IMR-90 (cell line): ENCODE measurements around the gene HDAC3. TPM values are rescaled to one million over a fixed set of nuclear protein-coding genes. Genes with fewer than 3 reads are reported as not detected.

Experiments used
- ATAC-seq: fragments of 200-7000 bp; cut with Tn5 transposase; 2 replicates; pipeline ENCODE4 v1.9.1; 2020; ENCODE audit warnings: low read depth, mild to moderate bottlenecking, moderate library complexity
- BruUV-seq: library from RNA; stranded (reverse); fragments of 400-500 nt; replicated peaks from 2 replicates; lab custom pipeline; 2021; lab: Mats Ljungman, UMichigan
- CTCF ChIA-PET: fragments of 300-600 bp; formaldehyde crosslinking; extraction: SDS; loops from one replicate; lab custom pipeline; 2021; ENCODE audit warnings: antibody characterized with exemption; lab: Yijun Ruan, JAX
- POLR2A ChIA-PET: fragments of 300-600 bp; sonication (Branson Sonifier 250); formaldehyde crosslinking; loops from one replicate; lab custom pipeline; 2022; ENCODE audit warnings: antibody characterized with exemption; ENCODE audit not compliant: unreplicated experiment; lab: Charles Lee
- DNase-seq: peaks from one replicate; pipeline ENCODE4 v3.0.0; 2013
- H2AFZ ChIP-seq: replicated peaks from 2 replicates; pipeline ENCODE3; 2013; ENCODE audit warnings: low read length, mild to moderate bottlenecking; ENCODE audit not compliant: poor library complexity
- H2AK5ac ChIP-seq: 2 replicates; pipeline ENCODE4 v1.6.1; 2013; ENCODE audit warnings: low read depth, low read length, inconsistent platforms
- H2AK9ac ChIP-seq: replicated peaks from 2 replicates; pipeline ENCODE3; 2013; ENCODE audit warnings: mild to moderate bottlenecking, low read depth, low read length, moderate library complexity; ENCODE audit not compliant: poor library complexity
- H2BK120ac ChIP-seq: 2 replicates; pipeline ENCODE4 v1.6.1; 2013; ENCODE audit warnings: low read depth, low read length, inconsistent platforms
- H2BK15ac ChIP-seq: 3 replicates; pipeline ENCODE4 v1.6.1; 2013; ENCODE audit warnings: low read depth, low read length, inconsistent platforms
- H2BK20ac ChIP-seq: 2 replicates; pipeline ENCODE4 v1.6.1; 2013; ENCODE audit warnings: low read depth, mild to moderate bottlenecking, inconsistent platforms, low read length, moderate library complexity
- H2BK5ac ChIP-seq: 2 replicates; pipeline ENCODE4 v1.6.1; 2013; ENCODE audit warnings: mild to moderate bottlenecking, low read depth, low read length, inconsistent platforms; ENCODE audit not compliant: poor library complexity, severe bottlenecking
- H3K14ac ChIP-seq: replicated peaks from 2 replicates; pipeline ENCODE4 v1.6.1; 2013; ENCODE audit warnings: low read depth, low read length, inconsistent platforms
- H3K18ac ChIP-seq: 2 replicates; pipeline ENCODE4 v1.6.1; 2013; ENCODE audit warnings: low read depth, low read length, control low read depth
- H3K23ac ChIP-seq: 2 replicates; pipeline ENCODE4 v1.6.1; 2013; ENCODE audit warnings: low read depth, low read length, inconsistent platforms
- H3K27ac ChIP-seq: 2 replicates; pipeline ENCODE4 v1.5.1; 2013; ENCODE audit warnings: mild to moderate bottlenecking, control low read depth, low read length; ENCODE audit not compliant: insufficient read depth
- H3K27me3 ChIP-seq: 2 replicates; pipeline ENCODE4 v1.6.1; 2013; ENCODE audit warnings: low read length; ENCODE audit not compliant: control insufficient read depth, insufficient read depth
- H3K36me3 ChIP-seq: 2 replicates; pipeline ENCODE4 v1.6.1; 2013; ENCODE audit warnings: low read length, mixed read lengths; ENCODE audit not compliant: control insufficient read depth, insufficient read depth
- H3K4ac ChIP-seq: 2 replicates; pipeline ENCODE4 v1.6.1; 2013; ENCODE audit warnings: low read depth, low read length, inconsistent platforms
- H3K4me1 ChIP-seq: 2 replicates; pipeline ENCODE4 v1.6.1; 2013; ENCODE audit warnings: low read length, mixed read lengths; ENCODE audit not compliant: control insufficient read depth, insufficient read depth
- H3K4me2 ChIP-seq: 2 replicates; pipeline ENCODE4 v1.6.1; 2013; ENCODE audit warnings: low read depth, mild to moderate bottlenecking, control low read depth, low read length, moderate library complexity
- H3K4me3 ChIP-seq: 2 replicates; pipeline ENCODE4 v1.5.1; 2013; ENCODE audit warnings: low read depth, mild to moderate bottlenecking, control low read depth, low read length, moderate library complexity; ENCODE audit not compliant: insufficient read depth
- H3K56ac ChIP-seq: 2 replicates; pipeline ENCODE4 v1.6.1; 2013; ENCODE audit warnings: low read length, inconsistent platforms; ENCODE audit not compliant: insufficient read depth; ENCODE audit errors: extremely low read depth
- H3K79me1 ChIP-seq, 2 experiments: 2 replicates each; pipeline ENCODE4 v1.6.1; 2013; ENCODE audit warnings: low read length in 2 of 2, inconsistent platforms in 1 of 2, low read depth in 1 of 2
- H3K9ac ChIP-seq: 2 replicates; pipeline ENCODE4 v1.6.1; 2013; ENCODE audit warnings: low read depth, low read length, control low read depth
- H3K9me1 ChIP-seq: 2 replicates; pipeline ENCODE4 v1.6.1; 2013; ENCODE audit warnings: low read length, inconsistent platforms; ENCODE audit not compliant: insufficient read depth
- H3K9me3 ChIP-seq: 2 replicates; pipeline ENCODE4 v1.6.1; 2013; ENCODE audit warnings: low read length; ENCODE audit not compliant: control insufficient read depth, insufficient read depth
- H4K20me1 ChIP-seq: 2 replicates; pipeline ENCODE4 v1.6.1; 2013; ENCODE audit warnings: low read length, inconsistent platforms; ENCODE audit not compliant: insufficient read depth
- H4K5ac ChIP-seq: 2 replicates; pipeline ENCODE4 v1.6.1; 2013; ENCODE audit warnings: mild to moderate bottlenecking, low read depth, low read length, control low read depth
- H4K8ac ChIP-seq, 2 experiments: 2 replicates each; pipeline ENCODE4 v1.6.1; 2013; ENCODE audit warnings: low read depth in 2 of 2, low read length in 2 of 2, control low read depth in 1 of 2, inconsistent platforms in 1 of 2
- H4K91ac ChIP-seq: 2 replicates; pipeline ENCODE4 v1.6.1; 2013; ENCODE audit warnings: low read depth, low read length, inconsistent platforms; ENCODE audit not compliant: insufficient read depth
- CEBPB ChIP-seq: IDR thresholded peaks from 2 replicates; pipeline ENCODE4 v1.6.1; 2012; ENCODE audit warnings: low read depth, low read length, improper control_type of control experiment
- WGBS, 2 experiments: methylation state at CpG; one replicate each; pipeline versions ENCODE4 v1.1.5 to v1.1.7; 2013; ENCODE audit warnings: missing lambda C conversion rate in 2 of 2; ENCODE audit not compliant: insufficient read length in 1 of 2; ENCODE audit errors: extremely low coverage in 2 of 2; 5-methylcytosine and 5-hydroxymethylcytosine counted together
- dilution Hi-C: fragments of 300-500 bp; cut with HindIII; formaldehyde crosslinking; loops from one replicate; pipeline ENCODE4 v1.14.3; 2018; ENCODE audit warnings: low sequenced_read_pairs; ENCODE audit not compliant: unreplicated experiment
- in situ Hi-C: fragments of 300-500 bp; cut with MboI; formaldehyde crosslinking; loops from 3 replicates; pipeline ENCODE4 v1.14.3; 2019; ENCODE audit warnings: low sequenced_read_pairs, inconsistent platforms, mixed read lengths
- intact Hi-C: fragments of 100-400 bp; cut with micrococcal nuclease; formaldehyde crosslinking; loops from 2 replicates; pipeline ENCODE4 v1.10.0; 2022
- polyA plus RNA-seq, 3 experiments: library from polyadenylated mRNA; depleted of rRNA; stranded (reverse); fragments of >200 nt; gene quantifications; 2 replicates each; pipeline ENCODE4 v1.2.3, GENCODE V29; 2012; ENCODE audit warnings: low replicate concordance in 1 of 3
- total RNA-seq: library from RNA; depleted of rRNA; stranded (reverse); fragments of >200 nt; gene quantifications from 2 replicates; pipeline ENCODE4 v1.2.3, GENCODE V29; 2012

Gene HDAC3
- total and polyA plus RNA-seq, 2 of the 4 experiments (the other 2 are of a cell fraction) = 84.2 to 89.7 TPM

GRCh38 chr5:141632650-141633049, 4.0 kb downstream of the HDAC3 start:
- in situ Hi-C loops = no loop called here
- Histone ChIP-seq H3K27ac (no peak overlapping the region), H3K18ac (no peak overlapping the region), H3K56ac (no peak overlapping the region), H4K8ac (no peak overlapping the region), H3K14ac (no peak overlapping the region), H3K27me3 (no peaks in the 10 kb centered on the region), H3K4me2 (no peak overlapping the region), H2BK5ac (no peak overlapping the region), H4K91ac (no peak overlapping the region), H3K4ac (no peak overlapping the region), H3K79me1 (peaks cover 43 to 60% of the 10 kb centered on the region in 2 experiments), H3K36me3 (peaks cover 33% of the 10 kb centered on the region), H2BK20ac (no peak overlapping the region), H4K5ac (no peak overlapping the region), H4K20me1 (peaks cover 29% of the 10 kb centered on the region), H3K4me1 (peaks cover 12% of the 10 kb centered on the region), H3K4me3 (no peak overlapping the region), H2AK9ac (no peak overlapping the region), H2AFZ (no peak overlapping the region), H2BK15ac (no peak overlapping the region), H2BK120ac (no peak overlapping the region), H3K9me1 (peaks cover 41% of the 10 kb centered on the region), H3K23ac (no peak overlapping the region), H3K9me3 (no peaks in the 10 kb centered on the region), H2AK5ac (no peak overlapping the region), H3K9ac (no peak overlapping the region)
- DNase-seq (no peak), ATAC-seq (no peak)
- TF ChIP-seq CEBPB = no peak
- dilution Hi-C loops = no loop called here
- BruUV-seq = no TSS peak
- WGBS, 2 experiments = no CpG with 5 or more reads among the region's 2 CpGs
- POLR2A ChIA-PET = interaction anchor here (0.5 kb wide), 1 partner anchor 40 kb away, joined by 5 read pairs; no protein-coding TSS in a partner anchor
- CTCF ChIA-PET = interaction anchor here (1.4 to 1.8 kb wide), 2 partner anchors 13 to 41 kb away, joined by 4 to 7 read pairs; partner anchors contain the start of gene DIAPH1
- intact Hi-C loops = no loop called here
